Measurements from ENCODE around the gene TOR1AIP2. TPM values are rescaled to one million over a fixed set of nuclear protein-coding genes. Genes with fewer than 3 reads are reported as not detected.

Gene TOR1AIP2
- total RNA-seq, 2 donors from 2014 or later = 70.9 to 78.3 TPM

DNA sequence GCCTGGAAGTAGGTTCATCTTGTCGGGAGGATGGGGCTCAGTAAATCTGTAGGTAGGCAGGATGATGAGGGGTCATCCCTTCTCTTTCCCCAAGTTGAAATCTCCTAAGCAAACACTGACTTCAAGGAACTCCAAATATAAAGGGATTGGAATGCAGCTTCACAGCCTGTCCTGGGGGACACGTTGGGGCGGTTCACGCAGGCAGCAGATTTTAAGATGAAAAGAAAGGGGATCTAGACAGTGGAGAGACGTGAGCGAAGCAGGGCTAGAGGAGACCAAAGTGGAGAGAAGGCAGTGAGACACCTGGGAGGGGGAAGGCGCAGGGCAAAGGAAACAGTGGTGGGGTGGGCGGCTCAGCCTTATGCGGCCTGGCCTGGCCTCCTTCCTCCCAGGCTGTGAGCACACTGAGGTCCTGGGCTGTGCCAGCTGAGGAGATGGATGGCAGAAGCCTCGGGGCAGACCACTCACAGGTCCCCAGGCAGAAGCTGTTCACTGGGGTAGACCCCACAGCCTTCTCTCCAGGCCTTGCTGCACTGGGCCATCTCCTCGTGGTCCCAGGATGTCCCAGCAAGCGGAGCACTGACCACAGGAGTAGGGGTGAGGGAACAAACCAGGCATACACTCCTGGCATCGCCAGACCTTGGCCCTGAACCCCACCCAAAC lies 51.7 kb downstream of the TOR1AIP2 start:
- Histone ChIP-seq H3K9me3 (ENCODE audit: control insufficient read depth, low read length) (no peaks in the 10 kb centered on the region), H3K4me3 (ENCODE audit: low read length) (no peak overlapping the region), H3K27me3 (ENCODE audit: control insufficient read depth, insufficient read depth, low read length, poor library complexity, severe bottlenecking) (no peaks in the 10 kb centered on the region), H3K9ac (ENCODE audit: extremely low read depth, low read length, poor library complexity, severe bottlenecking) (no peak overlapping the region), H3K4me1 (ENCODE audit: control insufficient read depth, insufficient read depth, low read length) (no peaks in the 10 kb centered on the region), H3K27ac (ENCODE audit: low read depth, low read length) (no peak overlapping the region), H3K36me3 (ENCODE audit: control insufficient read depth, insufficient read depth, low read length) (no peaks in the 10 kb centered on the region)
- H3K27me3 Mint-ChIP-seq (ENCODE audit: insufficient read depth) = peaks cover 10% of the 10 kb centered on the region
- no peak for TF ChIP-seq CTCF (conservative IDR thresholded peaks at IDR 0.05)
- WGBS, 2 experiments (ENCODE audit: insufficient coverage in 1 of 2, insufficient read length in 1 of 2) = 82 to 85% methylated on average over 7 to 13 of the region's 13 CpGs
- H3K27ac Mint-ChIP-seq = no peak overlapping the region
- no peaks in the 10 kb centered on the region for H3K9me3 Mint-ChIP-seq
- no peaks in the 10 kb centered on the region for H3K36me3 Mint-ChIP-seq (ENCODE audit: low read depth)
- H3K4me1 Mint-ChIP-seq = peaks cover 8% of the 10 kb centered on the region
- peak; percentile 54 for DNase-seq
- no peak overlapping the region for H3K4me3 Mint-ChIP-seq

- Mint-ChIP-seq H3K27me3 (ENCODE audit: insufficient read depth) (peaks cover 9% of the 10 kb centered on the region), H3K27ac (no peak overlapping the region), H3K9me3 (no peaks in the 10 kb centered on the region), H3K4me3 (no peak overlapping the region), H3K4me1 (peaks cover 8% of the 10 kb centered on the region), H3K36me3 (ENCODE audit: low read depth) (no peaks in the 10 kb centered on the region)
- Histone ChIP-seq H3K36me3 (ENCODE audit: control insufficient read depth, insufficient read depth, low read length) (no peaks in the 10 kb centered on the region), H3K9me3 (ENCODE audit: control insufficient read depth, low read length) (no peaks in the 10 kb centered on the region), H3K4me3 (ENCODE audit: low read length) (no peak overlapping the region), H3K9ac (ENCODE audit: extremely low read depth, low read length, poor library complexity, severe bottlenecking) (no peak overlapping the region), H3K27me3 (ENCODE audit: control insufficient read depth, insufficient read depth, low read length, poor library complexity, severe bottlenecking) (no peaks in the 10 kb centered on the region), H3K27ac (ENCODE audit: low read depth, low read length) (no peak overlapping the region), H3K4me1 (ENCODE audit: control insufficient read depth, insufficient read depth, low read length) (no peaks in the 10 kb centered on the region)
- 93 to 100% methylated on average over 8 of the region's 8 CpGs for WGBS, 2 experiments (ENCODE audit: insufficient coverage in 1 of 2, insufficient read length in 1 of 2)
- TF ChIP-seq CTCF (conservative IDR thresholded peaks at IDR 0.05) = peak; percentile 10
- DNase-seq = peak; percentile 40
Observed at GRCh38 chr1:179825206-179825605, 52.4 kb downstream of the TOR1AIP2 start.

- WGBS, 2 experiments (ENCODE audit: insufficient coverage in 1 of 2, insufficient read length in 1 of 2) = 92 to 100% methylated on average over 3 to 6 of the region's 6 CpGs
- Histone ChIP-seq H3K9me3 (ENCODE audit: control insufficient read depth, low read length) (no peaks in the 10 kb centered on the region), H3K36me3 (ENCODE audit: control insufficient read depth, insufficient read depth, low read length) (no peaks in the 10 kb centered on the region), H3K27ac (ENCODE audit: low read depth, low read length) (no peak overlapping the region), H3K4me1 (ENCODE audit: control insufficient read depth, insufficient read depth, low read length) (no peaks in the 10 kb centered on the region), H3K4me3 (ENCODE audit: low read length) (no peak overlapping the region), H3K9ac (ENCODE audit: extremely low read depth, low read length, poor library complexity, severe bottlenecking) (no peak overlapping the region), H3K27me3 (ENCODE audit: control insufficient read depth, insufficient read depth, low read length, poor library complexity, severe bottlenecking) (no peaks in the 10 kb centered on the region)
- Mint-ChIP-seq H3K36me3 (ENCODE audit: low read depth) (no peaks in the 10 kb centered on the region), H3K27me3 (ENCODE audit: insufficient read depth) (peaks cover 5% of the 10 kb centered on the region), H3K9me3 (no peaks in the 10 kb centered on the region), H3K27ac (no peak overlapping the region), H3K4me3 (no peak overlapping the region), H3K4me1 (peaks cover 8% of the 10 kb centered on the region)
- DNase-seq = peak; percentile 47
- no peak for TF ChIP-seq CTCF (conservative IDR thresholded peaks at IDR 0.05)
Observed at GRCh38 chr1:179824265-179824664, 53.3 kb downstream of the TOR1AIP2 start.
